Lower lobe of right lung (tissue), 2 donors: ENCODE results near the gene MYO1H. TPM values are rescaled to one million over a fixed set of nuclear protein-coding genes. Genes with fewer than 3 reads are reported as not detected.

ENCODE experiments used
- ATAC-seq, 2 donors: fragments of 200-7000 bp; cut with Tn5 transposase; one replicate each; pipeline ENCODE4 v1.9.1; 2020 to 2022; ENCODE audit warnings: mild to moderate bottlenecking in 2 of 2, moderate library complexity in 2 of 2
- DNase-seq: peaks from one replicate; pipeline ENCODE4 v3.0.0-alpha.2; 2020
- H3K27ac ChIP-seq: fragments of 200-600 bp; one replicate; pipeline ENCODE4 v1.8.0; 2022
- H3K27me3 ChIP-seq: fragments of 200-600 bp; one replicate; pipeline ENCODE4 v1.8.0; 2022; ENCODE audit warnings: low read depth
- H3K36me3 ChIP-seq: fragments of 200-600 bp; one replicate; pipeline ENCODE4 v1.8.0; 2022; ENCODE audit warnings: mild to moderate bottlenecking
- H3K4me1 ChIP-seq: fragments of 200-600 bp; one replicate; pipeline ENCODE4 v1.8.0; 2022
- H3K4me3 ChIP-seq: fragments of 200-600 bp; one replicate; pipeline ENCODE4 v1.8.0; 2022; ENCODE audit warnings: mild to moderate bottlenecking
- H3K9me3 ChIP-seq: fragments of 200-600 bp; one replicate; pipeline ENCODE4 v1.8.0; 2022
- CTCF ChIP-seq: fragments of 200-600 bp; IDR thresholded peaks from one replicate; pipeline ENCODE4 v1.8.0; 2022; ENCODE audit warnings: antibody characterized with exemption, mild to moderate bottlenecking
- intact Hi-C: fragments of 100-400 bp; cut with DNase I; formaldehyde crosslinking; loops from one replicate; pipeline ENCODE4 v1.11.0; 2022
- total RNA-seq: library from RNA; stranded (reverse); fragmentation: NEBNext Ultra II Directional; extraction: Animal tissue kit (Norgen Biotek cat#: 25700); gene quantifications from one replicate; pipeline ENCODE4 v1.2.1, GENCODE V29; 2021
- donor health status: DM: no; HTN: yes; CAD: no; lungs with severe emphysema.

Gene MYO1H
- total RNA-seq, 1 donor from 2014 or later: 0.30 TPM

- Histone ChIP-seq H3K4me1 (peaks cover 9% of the 10 kb centered on the region), H3K4me3 (no peak overlapping the region), H3K9me3 (no peaks in the 10 kb centered on the region), H3K36me3 (no peaks in the 10 kb centered on the region), H3K27ac (no peak overlapping the region), H3K27me3 (no peaks in the 10 kb centered on the region)
- no peak for DNase-seq
- TF ChIP-seq CTCF: no peak
- ATAC-seq: no peak
- intact Hi-C loops: no loop called here
Measured at GRCh38 chr12:109432431-109432830, 84.7 kb downstream of the MYO1H start.

DNA sequence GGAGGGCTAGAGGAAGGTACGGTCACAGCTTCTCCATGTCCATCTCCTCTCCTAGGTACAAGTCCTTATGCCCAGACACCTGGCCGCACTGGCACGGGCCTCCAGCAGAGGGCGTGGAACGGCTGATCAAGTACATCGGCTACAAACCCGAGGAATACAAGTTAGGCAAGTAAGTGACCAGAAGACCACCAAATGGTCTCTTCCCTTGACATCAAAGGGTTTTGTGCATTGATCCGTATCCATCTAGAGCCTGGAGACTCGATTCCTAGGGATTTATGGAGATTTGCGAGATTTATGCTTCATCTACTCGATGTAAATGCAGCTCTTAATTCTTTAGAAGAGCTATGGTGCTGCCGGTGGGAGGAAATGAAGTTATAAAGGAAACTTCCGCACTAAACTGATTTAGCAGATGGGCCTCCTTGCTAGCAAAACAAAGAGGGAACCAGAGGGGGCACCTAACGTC lies 85.2 kb downstream of the MYO1H start:
- peak; percentile 88 for TF ChIP-seq CTCF
- H3K36me3 ChIP-seq: no peaks in the 10 kb centered on the region
- H3K27ac ChIP-seq: no peak overlapping the region
- intact Hi-C loops: no loop called here
- no peaks in the 10 kb centered on the region for H3K27me3 ChIP-seq
- no peak overlapping the region for H3K4me3 ChIP-seq
- H3K4me1 ChIP-seq: peaks cover 9% of the 10 kb centered on the region
- ATAC-seq (peak; percentile 84 to 88), DNase-seq (peak; percentile 89)
- H3K9me3 ChIP-seq: no peaks in the 10 kb centered on the region

GRCh38 chr12:109433618-109434017 lies 85.9 kb downstream of the MYO1H start:
- no peak for DNase-seq
- no peaks in the 10 kb centered on the region for H3K9me3 ChIP-seq
- peaks cover 9% of the 10 kb centered on the region for H3K4me1 ChIP-seq
- H3K27me3 ChIP-seq: no peaks in the 10 kb centered on the region
- no peak overlapping the region for H3K4me3 ChIP-seq
- intact Hi-C loops: no loop called here
- no peak overlapping the region for H3K27ac ChIP-seq
- TF ChIP-seq CTCF: peak; percentile 30
- peak; percentile 43 to 50 for ATAC-seq
- no peaks in the 10 kb centered on the region for H3K36me3 ChIP-seq

DNA sequence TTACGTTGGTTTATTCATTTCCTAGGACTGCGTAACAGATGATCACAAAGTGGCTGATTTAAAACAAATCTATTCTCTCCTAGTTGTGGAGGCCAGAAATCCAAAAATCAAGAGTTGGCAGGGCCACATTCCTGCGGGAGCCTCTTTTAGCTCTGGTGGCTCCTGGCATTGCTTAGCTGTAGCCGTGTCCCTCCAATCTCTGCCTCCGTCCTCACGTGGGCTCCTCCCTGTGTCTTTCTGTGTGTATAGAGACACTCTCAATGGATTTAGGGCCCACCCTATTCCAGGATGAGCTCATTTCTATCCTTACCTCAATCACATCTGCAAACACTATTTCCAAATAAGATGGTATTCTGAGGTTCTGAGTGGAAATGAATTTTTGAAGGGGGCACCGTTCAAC lies 86.9 kb downstream of the MYO1H start:
- Histone ChIP-seq H3K4me1 (peaks cover 9% of the 10 kb centered on the region), H3K27me3 (no peaks in the 10 kb centered on the region), H3K4me3 (no peak overlapping the region), H3K9me3 (no peaks in the 10 kb centered on the region), H3K27ac (no peak overlapping the region), H3K36me3 (no peaks in the 10 kb centered on the region)
- ATAC-seq: no peak
- no peak for TF ChIP-seq CTCF
- intact Hi-C loops: no loop called here
- no peak for DNase-seq

- TF ChIP-seq CTCF: no peak
- H3K4me3 ChIP-seq: no peak overlapping the region
- no peaks in the 10 kb centered on the region for H3K9me3 ChIP-seq
- H3K36me3 ChIP-seq: no peaks in the 10 kb centered on the region
- DNase-seq (no peak), ATAC-seq (peak; percentile 66 to 71)
- peak overlapping the region; percentile 31 for H3K27ac ChIP-seq
- no peaks in the 10 kb centered on the region for H3K27me3 ChIP-seq
- intact Hi-C loops: no loop called here
- H3K4me1 ChIP-seq: peaks cover 9% of the 10 kb centered on the region
Measured at GRCh38 chr12:109435428-109436187, 87.9 kb downstream of the MYO1H start.
